ENCODE measurements around the gene NEGR1. TPM values are rescaled to one million over a fixed set of nuclear protein-coding genes. Genes with fewer than 3 reads are reported as not detected.
A peak's percentile ranks its signal among the peaks of the same experiment; 100 is the strongest.

NEGR1 gene
- total and polyA plus RNA-seq, 2 donors (not counting 3 experiments of a cell fraction or from before 2014, with no cell fraction given), result 6.8 to 21.8 TPM

DNA sequence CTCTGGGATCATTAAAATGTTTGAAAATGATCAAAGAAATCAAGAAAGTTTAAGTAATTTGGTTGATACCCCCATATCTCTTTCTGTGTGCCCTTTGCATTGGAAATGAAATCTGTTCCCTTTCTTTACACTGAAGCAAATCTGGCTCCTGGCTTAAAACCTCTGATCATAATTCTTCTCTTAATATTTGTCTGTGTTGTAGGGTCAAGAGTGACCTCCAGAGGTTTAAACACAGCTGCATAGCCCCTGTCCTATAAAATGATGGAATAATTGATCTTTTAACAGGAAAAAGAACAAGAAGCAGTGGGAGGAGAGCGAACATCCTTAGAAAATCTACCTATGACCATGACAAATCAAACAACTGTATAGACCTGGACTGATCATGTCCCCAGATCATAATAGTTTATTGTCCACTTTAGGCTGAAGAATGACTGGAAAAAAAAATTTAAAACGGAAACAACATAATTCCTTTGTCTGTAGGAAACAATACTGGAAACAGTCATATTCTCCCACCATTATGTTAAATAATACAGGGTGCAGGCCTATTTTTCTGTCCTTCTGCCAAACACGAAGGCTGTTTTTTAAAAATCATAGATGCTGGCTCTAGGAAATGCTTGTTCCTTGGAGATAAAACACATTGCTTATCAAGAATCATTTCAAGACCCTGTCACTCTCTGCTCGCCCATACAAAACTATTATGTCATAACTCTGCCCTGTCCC, 184.3 kb downstream of the NEGR1 start:
- Histone ChIP-seq H3K9ac (replicated peaks; ENCODE audit: extremely low read depth, insufficient read depth, low read length) (no peak overlapping the region), H3K4me2 (ENCODE audit: insufficient read depth, low read length) (no peak overlapping the region), H4K20me1 (replicated peaks; ENCODE audit: control insufficient read depth, extremely low read depth, insufficient read depth, low read length) (no peaks in the 10 kb centered on the region), H3K79me2 (ENCODE audit: control insufficient read depth, insufficient read depth, low read length) (no peaks in the 10 kb centered on the region), H2AFZ (ENCODE audit: low read depth, low read length) (no peak overlapping the region), H3K27me3 (ENCODE audit: control insufficient read depth in 2 of 2, insufficient read depth in 2 of 2, low read length in 2 of 2) (no peaks in the 10 kb centered on the region), H3K36me3 (ENCODE audit: control insufficient read depth in 2 of 2, extremely low read depth in 1 of 2, insufficient read depth in 2 of 2, low read length in 2 of 2) (no peaks in the 10 kb centered on the region), H3K4me1 (ENCODE audit: control insufficient read depth, extremely low read depth, insufficient read depth, low read length) (no peaks in the 10 kb centered on the region), H3K4me3 (replicated peaks in 1 of 3; ENCODE audit: insufficient read depth in 1 of 3, low read depth in 1 of 3, low read length in 3 of 3) (no peak overlapping the region), H3K9me3 (replicated peaks; ENCODE audit: control insufficient read depth, insufficient read depth, low read length) (no peaks in the 10 kb centered on the region), H3K27ac (ENCODE audit: insufficient read depth, low read depth, low read length) (no peak overlapping the region), H3K9me1 (replicated peaks; ENCODE audit: control insufficient read depth, extremely low read depth, insufficient read depth, low read length) (no peaks in the 10 kb centered on the region)
- BruUV-seq (replicated peaks), result no TSS peak
- FAIRE-seq (no peak), DNase-seq (ENCODE audit: low read depth, low spot score) (peak; percentile 19)
- ChIA-PET CTCF (interaction anchor here (0.8 kb wide), 1 partner anchor 13 kb away, joined by 4 read pairs; no protein-coding TSS in a partner anchor), POLR2A (no interaction called here)
- intact Hi-C loops (cut with micrococcal nuclease), result no loop called here
- dilution Hi-C loops (cut with MboI; ENCODE audit: extremely low pct_ligation_motif_present, low sequenced_read_pairs), result no loop called here
- no peak for TF ChIP-seq EZH2 (IDR thresholded peaks at IDR 0.05; ENCODE audit: borderline replicate concordance, low read depth, low read length, severe bottlenecking)
- no peak for TF ChIP-seq GATA2 (IDR thresholded peaks at IDR 0.05; ENCODE audit: insufficient read depth, insufficient read length, low read depth, low read length)
- no peak for TF ChIP-seq POLR2A (IDR thresholded peaks at IDR 0.05; ENCODE audit: low read depth, low read length)

DNA sequence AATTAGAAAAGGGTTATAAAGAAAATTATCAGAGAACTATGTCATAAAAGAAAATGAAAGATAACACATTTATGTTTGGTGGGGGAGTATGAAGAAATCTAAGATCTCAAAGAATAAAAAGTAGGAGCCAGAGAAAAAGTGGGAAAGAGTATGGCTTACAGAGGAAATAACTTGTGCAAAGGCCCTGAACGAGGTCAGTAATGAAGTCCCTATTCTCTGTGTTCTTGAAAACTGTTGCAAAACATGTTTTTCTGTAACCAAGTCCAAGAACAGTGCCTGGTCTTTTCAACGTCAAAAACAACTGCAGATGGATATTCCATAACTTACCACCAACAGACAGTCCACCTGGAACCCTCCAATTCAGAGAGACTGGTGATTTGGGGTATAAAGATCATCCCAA, 188.1 kb downstream of the NEGR1 start:
- TF ChIP-seq POLR2AphosphoS5 (IDR thresholded peaks at IDR 0.05; ENCODE audit: insufficient read depth, low read depth, low read length) (no peak), EZH2 (IDR thresholded peaks at IDR 0.05; ENCODE audit: borderline replicate concordance, low read depth, low read length, severe bottlenecking) (no peak), MAX (IDR thresholded peaks at IDR 0.05; ENCODE audit: insufficient read depth, insufficient read length) (no peak), POLR2A (IDR thresholded peaks at IDR 0.05; ENCODE audit: low read depth, low read length) (no peak), GATA2 (IDR thresholded peaks at IDR 0.05; ENCODE audit: insufficient read depth, insufficient read length, low read depth, low read length) (no peak), JUN (IDR thresholded peaks at IDR 0.05; ENCODE audit: borderline replicate concordance, insufficient read depth, insufficient read length, low read depth) (no peak), CTCF (IDR thresholded peaks at IDR 0.05; ENCODE audit: extremely low read depth in 1 of 2, insufficient read depth in 1 of 2, low read depth in 1 of 2, low read length in 2 of 2) (no peak), FOS (IDR thresholded peaks at IDR 0.05; ENCODE audit: borderline replicate concordance, insufficient read depth, low read length) (no peak)
- no TSS peak for BruUV-seq (replicated peaks)
- no peak overlapping the region for H2AFZ ChIP-seq (ENCODE audit: low read depth, low read length)
- H3K4me3 ChIP-seq (replicated peaks in 1 of 3; ENCODE audit: insufficient read depth in 1 of 3, low read depth in 1 of 3, low read length in 3 of 3), result no peak overlapping the region
- H3K27me3 ChIP-seq (ENCODE audit: control insufficient read depth in 2 of 2, insufficient read depth in 2 of 2, low read length in 2 of 2), result no peaks in the 10 kb centered on the region
- no peak overlapping the region for H3K27ac ChIP-seq (ENCODE audit: insufficient read depth, low read depth, low read length)
- no peak overlapping the region for H3K9ac ChIP-seq (replicated peaks; ENCODE audit: extremely low read depth, insufficient read depth, low read length)
- CTCF ChIA-PET, result interaction anchor here (0.6 to 2.8 kb wide), 2 partner anchors 55 to 56 kb away, joined by 5 to 8 read pairs; no protein-coding TSS in a partner anchor
- no peaks in the 10 kb centered on the region for H3K79me2 ChIP-seq (ENCODE audit: control insufficient read depth, insufficient read depth, low read length)
- H3K36me3 ChIP-seq (ENCODE audit: control insufficient read depth in 2 of 2, extremely low read depth in 1 of 2, insufficient read depth in 2 of 2, low read length in 2 of 2), result no peaks in the 10 kb centered on the region
- no peaks in the 10 kb centered on the region for H3K9me3 ChIP-seq (replicated peaks; ENCODE audit: control insufficient read depth, insufficient read depth, low read length)
- FAIRE-seq, result no peak
- POLR2A ChIA-PET, result no interaction called here
- DNase-seq (ENCODE audit: low read depth, low spot score), result no peak
- dilution Hi-C loops (cut with MboI; ENCODE audit: extremely low pct_ligation_motif_present, low sequenced_read_pairs) (no loop called here), intact Hi-C loops (cut with micrococcal nuclease) (no loop called here)
- H3K9me1 ChIP-seq (replicated peaks; ENCODE audit: control insufficient read depth, extremely low read depth, insufficient read depth, low read length), result no peaks in the 10 kb centered on the region
- H3K4me1 ChIP-seq (ENCODE audit: control insufficient read depth, extremely low read depth, insufficient read depth, low read length), result no peaks in the 10 kb centered on the region
- no peaks in the 10 kb centered on the region for H4K20me1 ChIP-seq (replicated peaks; ENCODE audit: control insufficient read depth, extremely low read depth, insufficient read depth, low read length)
- no peak overlapping the region for H3K4me2 ChIP-seq (ENCODE audit: insufficient read depth, low read length)
